ENCODE data around the gene SLC6A11. TPM values are rescaled to one million over a fixed set of nuclear protein-coding genes. Genes with fewer than 3 reads are reported as not detected.

The SLC6A11 gene
- total RNA-seq, 1 donor from 2014 or later = 0.19 TPM

DNA sequence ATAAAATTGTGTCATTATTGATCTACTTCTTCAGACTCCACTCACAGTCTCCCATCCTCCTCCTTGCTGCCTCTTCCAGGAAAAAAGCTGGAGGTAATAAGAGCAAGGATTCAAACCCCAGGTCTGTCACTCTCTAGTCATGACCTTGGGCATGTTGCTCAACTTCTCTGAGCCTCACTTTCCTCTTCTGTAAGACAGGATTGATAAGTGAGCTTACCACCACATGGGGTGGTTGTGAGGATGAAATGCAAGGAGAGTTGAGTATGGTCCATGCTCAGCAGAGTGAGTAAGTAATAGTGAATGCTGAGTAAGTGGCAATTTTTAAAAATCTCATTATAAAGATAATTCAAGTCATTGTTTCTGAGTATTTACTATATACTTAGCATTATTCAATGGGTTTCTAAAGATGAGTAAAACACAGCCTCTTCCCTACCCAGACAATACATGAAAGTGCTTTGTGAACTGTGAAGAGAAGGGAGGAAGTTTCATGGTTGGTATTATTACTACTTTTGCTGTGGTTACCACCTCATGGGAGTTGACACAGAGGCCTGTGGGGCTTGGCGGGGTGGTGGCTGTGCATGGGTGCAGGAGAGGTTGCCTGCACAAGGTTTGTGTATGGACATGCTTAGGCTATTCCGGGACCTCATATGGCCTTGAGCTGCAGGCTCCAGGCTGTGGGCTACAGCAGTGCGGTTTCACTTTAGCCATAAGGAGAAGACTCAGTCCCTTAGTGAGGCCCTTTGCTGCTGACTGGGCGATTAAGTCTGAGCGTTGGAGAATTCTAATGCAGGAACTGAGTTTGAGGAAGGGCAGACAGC lies 30.0 kb downstream of the SLC6A11 start:
- H3K4me3 Mint-ChIP-seq (ENCODE audit: low read depth) = no peak overlapping the region

DNA sequence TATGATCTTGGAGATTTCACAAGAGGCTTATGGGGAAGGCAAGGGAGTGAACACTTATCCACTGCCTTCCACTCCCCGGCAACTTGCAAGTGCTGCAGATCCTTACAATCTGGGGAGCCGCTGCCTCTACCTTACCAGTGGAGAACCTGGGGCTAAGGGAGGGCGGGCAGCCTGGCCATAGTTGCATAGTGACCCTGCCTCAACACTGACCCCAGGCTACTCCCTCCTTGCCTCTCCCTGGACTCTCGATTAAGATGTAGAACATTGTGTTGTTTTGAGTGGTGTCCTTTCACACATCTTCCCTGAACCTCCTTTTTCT lies 30.6 kb downstream of the SLC6A11 start:
- Mint-ChIP-seq H3K27me3 (peaks cover 61% of the 10 kb centered on the region), H3K4me3 (ENCODE audit: low read depth) (no peak overlapping the region), H3K4me1 (ENCODE audit: low read depth) (no peaks in the 10 kb centered on the region), H3K27ac (no peak overlapping the region), H3K9me3 (ENCODE audit: low read depth) (no peaks in the 10 kb centered on the region), H3K36me3 (ENCODE audit: insufficient read depth) (no peaks in the 10 kb centered on the region)
- no peak for DNase-seq (ENCODE audit: low spot score, unreplicated experiment)
- TF ChIP-seq, protein P1, sequence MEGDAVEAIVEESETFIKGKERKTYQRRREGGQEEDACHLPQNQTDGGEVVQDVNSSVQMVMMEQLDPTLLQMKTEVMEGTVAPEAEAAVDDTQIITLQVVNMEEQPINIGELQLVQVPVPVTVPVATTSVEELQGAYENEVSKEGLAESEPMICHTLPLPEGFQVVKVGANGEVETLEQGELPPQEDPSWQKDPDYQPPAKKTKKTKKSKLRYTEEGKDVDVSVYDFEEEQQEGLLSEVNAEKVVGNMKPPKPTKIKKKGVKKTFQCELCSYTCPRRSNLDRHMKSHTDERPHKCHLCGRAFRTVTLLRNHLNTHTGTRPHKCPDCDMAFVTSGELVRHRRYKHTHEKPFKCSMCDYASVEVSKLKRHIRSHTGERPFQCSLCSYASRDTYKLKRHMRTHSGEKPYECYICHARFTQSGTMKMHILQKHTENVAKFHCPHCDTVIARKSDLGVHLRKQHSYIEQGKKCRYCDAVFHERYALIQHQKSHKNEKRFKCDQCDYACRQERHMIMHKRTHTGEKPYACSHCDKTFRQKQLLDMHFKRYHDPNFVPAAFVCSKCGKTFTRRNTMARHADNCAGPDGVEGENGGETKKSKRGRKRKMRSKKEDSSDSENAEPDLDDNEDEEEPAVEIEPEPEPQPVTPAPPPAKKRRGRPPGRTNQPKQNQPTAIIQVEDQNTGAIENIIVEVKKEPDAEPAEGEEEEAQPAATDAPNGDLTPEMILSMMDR (IDR thresholded peaks at IDR 0.05; ENCODE audit: unreplicated experiment) = no peak

More for the DNA sequence above, 30.0 kb downstream of the SLC6A11 start:
- Mint-ChIP-seq H3K27ac (no peak overlapping the region), H3K4me1 (ENCODE audit: low read depth) (no peaks in the 10 kb centered on the region), H3K36me3 (ENCODE audit: insufficient read depth) (no peaks in the 10 kb centered on the region), H3K27me3 (peaks cover 64% of the 10 kb centered on the region), H3K9me3 (ENCODE audit: low read depth) (no peaks in the 10 kb centered on the region)
- DNase-seq (ENCODE audit: low spot score, unreplicated experiment) = no peak
- TF ChIP-seq, protein P1 (IDR thresholded peaks at IDR 0.05; ENCODE audit: unreplicated experiment) = no peak

DNA sequence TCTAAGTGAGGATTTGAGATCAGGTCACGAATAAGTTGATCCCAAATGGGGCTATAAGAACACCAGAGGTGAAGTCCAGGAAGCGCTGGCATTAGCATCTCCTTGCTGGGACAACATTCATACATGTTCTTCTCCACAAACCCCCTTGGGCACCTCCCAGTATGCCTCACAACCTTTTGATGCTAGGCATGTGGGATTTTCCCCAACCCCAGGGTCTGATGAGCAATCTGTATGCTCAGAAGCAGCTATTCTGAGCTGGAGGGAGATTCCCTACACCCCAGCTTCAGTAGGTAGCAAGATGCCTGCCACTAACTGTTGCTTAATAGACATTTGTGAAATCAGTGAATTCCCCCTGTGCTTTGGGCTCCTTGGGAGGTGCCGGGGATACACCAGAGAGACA lies 32.2 kb downstream of the SLC6A11 start:
- no peak for DNase-seq (ENCODE audit: low spot score, unreplicated experiment)
- H3K27ac Mint-ChIP-seq = no peak overlapping the region
- TF ChIP-seq, protein P1 (IDR thresholded peaks at IDR 0.05; ENCODE audit: unreplicated experiment) = no peak
- no peak overlapping the region for H3K4me3 Mint-ChIP-seq (ENCODE audit: low read depth)
- no peaks in the 10 kb centered on the region for H3K9me3 Mint-ChIP-seq (ENCODE audit: low read depth)
- peaks cover 55% of the 10 kb centered on the region for H3K27me3 Mint-ChIP-seq
- no peaks in the 10 kb centered on the region for H3K4me1 Mint-ChIP-seq (ENCODE audit: low read depth)
- no peaks in the 10 kb centered on the region for H3K36me3 Mint-ChIP-seq (ENCODE audit: insufficient read depth)

DNA sequence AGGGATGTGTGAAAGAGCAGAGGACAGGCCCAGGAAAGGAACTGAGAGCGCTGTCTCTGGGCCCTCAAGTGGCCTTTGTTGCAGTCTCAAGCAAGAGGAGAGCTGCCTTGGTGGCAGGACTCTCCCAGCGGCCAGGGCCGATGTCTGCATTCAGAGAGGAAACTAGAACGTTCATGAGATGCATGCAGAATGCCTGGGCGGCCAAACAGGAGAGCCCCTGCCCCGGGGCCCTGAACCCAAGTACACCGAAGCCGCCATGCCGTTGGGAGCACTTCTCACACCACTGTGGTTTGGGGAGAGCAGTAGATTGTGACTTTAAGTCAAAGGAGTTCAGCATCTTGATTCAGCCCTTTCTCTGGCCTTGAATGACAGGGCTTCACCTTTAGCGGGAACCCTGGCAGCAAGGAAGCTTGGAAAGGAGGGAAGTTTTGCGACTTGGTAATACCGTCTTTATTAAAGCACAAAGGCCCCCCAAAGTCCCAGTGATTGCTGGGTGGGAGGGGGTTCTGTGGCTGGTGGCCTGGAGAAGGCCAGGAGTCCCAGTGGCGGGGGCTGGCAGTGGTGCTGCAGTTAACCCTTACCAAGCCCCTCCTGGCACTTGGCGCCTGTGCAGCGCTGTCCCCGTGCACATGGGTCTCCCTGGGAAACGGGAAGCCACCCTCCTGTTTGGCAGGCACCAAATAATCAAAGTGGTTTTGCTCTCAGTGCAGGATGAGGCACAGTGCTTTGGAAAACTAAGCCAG lies 36.2 kb downstream of the SLC6A11 start:
- TF ChIP-seq, protein P1 (IDR thresholded peaks at IDR 0.05; ENCODE audit: unreplicated experiment) = no peak
- H3K9me3 Mint-ChIP-seq (ENCODE audit: low read depth) = no peaks in the 10 kb centered on the region
- H3K4me1 Mint-ChIP-seq (ENCODE audit: low read depth) = no peaks in the 10 kb centered on the region
- peaks cover 35% of the 10 kb centered on the region for H3K27me3 Mint-ChIP-seq
- DNase-seq (ENCODE audit: low spot score, unreplicated experiment) = no peak
- H3K4me3 Mint-ChIP-seq (ENCODE audit: low read depth) = no peak overlapping the region
- no peak overlapping the region for H3K27ac Mint-ChIP-seq
- no peaks in the 10 kb centered on the region for H3K36me3 Mint-ChIP-seq (ENCODE audit: insufficient read depth)

DNA sequence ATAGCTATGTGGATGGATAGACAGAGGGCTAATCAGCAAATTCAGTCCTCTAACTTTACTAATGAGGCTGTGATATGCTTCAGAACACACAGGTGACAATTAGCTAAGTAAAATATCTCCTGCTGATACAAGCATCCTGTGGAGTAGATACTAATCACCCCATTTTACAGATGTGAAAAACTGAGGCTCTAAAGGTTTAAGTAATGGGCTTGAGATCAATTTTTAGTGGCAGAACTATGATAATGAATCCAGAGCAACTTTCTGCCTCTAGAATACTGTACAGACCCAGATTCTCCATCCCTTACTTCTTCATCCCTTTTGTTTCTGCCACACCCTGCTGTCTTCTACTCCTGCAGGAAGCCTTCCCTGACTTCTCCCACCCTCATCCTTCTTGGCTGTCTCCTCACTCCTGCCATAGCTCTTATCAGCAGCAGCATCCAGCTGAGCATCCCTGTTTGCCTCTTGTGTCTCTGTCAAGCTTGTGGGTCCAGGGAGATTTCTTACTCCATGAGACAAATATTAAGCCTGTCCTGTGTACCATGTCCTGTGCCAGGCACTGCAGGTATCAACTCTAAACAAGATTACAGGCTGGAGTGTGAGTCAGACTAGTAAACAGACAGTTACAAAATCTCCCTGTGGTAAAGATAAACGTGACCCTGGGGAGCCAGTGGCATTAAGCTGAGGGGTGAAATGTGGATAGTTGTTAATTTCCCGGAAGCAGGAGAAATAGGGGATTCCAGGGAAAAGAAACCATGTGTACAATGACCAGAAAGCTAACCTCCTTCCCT lies 39.2 kb downstream of the SLC6A11 start:
- peaks cover 38% of the 10 kb centered on the region for H3K27me3 Mint-ChIP-seq
- DNase-seq (ENCODE audit: low spot score, unreplicated experiment) = no peak
- no peak overlapping the region for H3K27ac Mint-ChIP-seq
- no peak overlapping the region for H3K4me3 Mint-ChIP-seq (ENCODE audit: low read depth)
- H3K36me3 Mint-ChIP-seq (ENCODE audit: insufficient read depth) = no peaks in the 10 kb centered on the region
- no peaks in the 10 kb centered on the region for H3K4me1 Mint-ChIP-seq (ENCODE audit: low read depth)
- TF ChIP-seq, protein P1 (IDR thresholded peaks at IDR 0.05; ENCODE audit: unreplicated experiment) = no peak
- no peaks in the 10 kb centered on the region for H3K9me3 Mint-ChIP-seq (ENCODE audit: low read depth)
